GM08714 (cell line): ENCODE results near the gene ASTL.

Experiments used
- H3K4me3 ChIP-seq: fragments of 200-500 bp; sonication (Bioruptor generic); 2 replicates; pipeline ENCODE4 v1.5.1; 2014; ENCODE audit warnings: mild to moderate bottlenecking, low read length, inconsistent platforms
- ZNF274 ChIP-seq: IDR thresholded peaks from 2 replicates; pipeline ENCODE4 v1.6.1; 2012; ENCODE audit warnings: mild to moderate bottlenecking, low read depth, low read length

ASTL gene

GRCh38 chr2:96154506-96155380 lies 16.4 kb upstream of the ASTL start:
- no peak overlapping the region for H3K4me3 ChIP-seq
- TF ChIP-seq ZNF274, result no peak

GRCh38 chr2:96153991-96154431 lies 15.7 kb upstream of the ASTL start:
- no peak overlapping the region for H3K4me3 ChIP-seq
- TF ChIP-seq ZNF274, result no peak

DNA sequence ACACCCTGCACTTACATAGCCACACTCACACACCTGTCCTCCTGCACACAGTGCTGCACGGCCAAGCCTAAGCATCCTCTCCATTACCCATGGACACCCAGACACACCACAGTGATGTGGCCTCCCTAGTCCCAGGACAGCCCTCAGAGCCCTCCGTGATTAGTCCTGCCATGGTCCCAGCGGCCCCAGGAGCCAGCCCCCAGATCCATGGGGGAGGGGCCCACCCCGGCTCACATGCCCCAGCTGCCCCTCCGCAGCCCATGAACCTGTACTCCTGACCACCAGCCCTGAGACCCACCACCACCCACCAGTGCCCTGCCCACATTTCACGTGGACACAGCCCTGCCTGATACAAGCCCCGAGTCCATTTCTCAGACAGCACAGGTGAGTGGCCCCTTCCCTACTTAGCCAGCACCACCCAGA lies 15.0 kb upstream of the ASTL start:
- no peak overlapping the region for H3K4me3 ChIP-seq
- TF ChIP-seq ZNF274, result no peak

DNA sequence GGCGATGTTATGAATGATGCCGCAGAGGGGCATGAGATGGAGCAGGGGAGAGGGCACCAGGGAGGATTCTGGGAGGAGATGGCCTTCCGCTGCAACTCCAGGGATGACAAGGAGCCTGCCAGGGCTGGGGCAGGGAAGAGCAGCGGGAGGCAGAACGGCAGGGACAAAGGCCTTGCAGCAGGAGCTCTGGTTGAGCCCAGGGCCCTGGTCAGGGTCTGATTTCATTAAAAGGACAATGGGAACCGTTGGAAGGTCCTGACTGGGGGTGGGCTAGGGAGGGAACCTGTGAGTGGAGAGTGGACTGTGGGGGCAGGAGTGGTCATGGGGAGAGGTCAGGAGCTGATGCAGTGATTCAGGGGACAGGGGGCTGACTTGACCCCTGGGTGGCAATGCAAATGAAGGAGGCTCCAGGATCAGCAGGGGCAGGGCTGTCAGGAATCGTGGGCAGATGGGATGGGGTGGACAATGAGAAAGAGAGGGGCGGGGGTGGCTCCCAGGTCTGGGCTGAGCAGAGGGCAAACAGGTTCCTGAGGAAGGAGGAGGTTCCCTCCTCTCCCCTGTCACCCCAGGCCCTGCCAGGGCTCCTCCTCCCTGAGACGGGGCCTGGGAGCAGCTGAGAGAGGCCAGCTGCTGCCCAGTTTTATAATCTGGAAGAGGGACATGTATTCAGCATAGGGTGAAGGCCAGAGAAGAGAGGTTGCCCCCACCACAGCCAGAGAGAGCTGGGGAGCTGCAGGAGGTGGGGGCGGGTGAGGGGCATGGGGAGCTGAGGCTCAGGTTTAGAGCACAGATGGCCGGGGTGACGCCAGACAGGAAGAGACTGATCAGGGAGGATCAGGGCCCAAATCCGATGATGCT lies 14.2 kb upstream of the ASTL start:
- no peak overlapping the region for H3K4me3 ChIP-seq
- TF ChIP-seq ZNF274, result no peak

DNA sequence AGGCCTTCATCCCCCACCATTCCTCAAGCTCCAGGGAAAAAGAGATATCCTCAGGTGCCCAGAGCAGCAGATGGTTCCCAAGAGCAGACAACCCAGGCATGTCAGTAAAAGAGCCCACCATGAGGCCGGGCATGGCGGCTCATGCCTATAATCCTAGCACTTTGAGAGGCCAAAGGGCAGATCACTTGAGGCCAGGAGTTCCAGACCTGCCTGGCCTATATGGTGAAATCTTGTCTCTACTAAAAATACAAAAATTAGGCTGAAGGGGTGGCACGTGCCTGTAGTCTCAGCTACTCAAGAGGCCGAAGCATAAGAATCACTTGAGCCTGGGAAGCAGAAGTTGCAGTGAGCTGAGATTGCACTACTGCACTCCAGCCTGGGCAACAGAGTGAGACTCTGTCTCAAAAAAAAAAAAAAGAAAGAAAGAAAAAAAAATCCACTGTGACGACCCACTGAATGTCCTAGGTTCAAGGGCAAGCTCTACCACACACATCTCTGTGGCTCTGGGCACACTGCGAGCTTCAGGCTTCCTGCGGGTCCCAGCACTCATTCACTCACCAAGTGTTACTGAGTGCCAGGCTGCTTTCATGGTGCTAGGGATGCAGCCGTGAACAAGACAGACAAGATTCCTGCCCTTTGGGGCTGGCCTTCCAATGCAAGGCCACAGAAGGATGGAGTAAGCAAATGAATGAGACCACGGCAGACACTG lies 13.4 kb upstream of the ASTL start:
- no peak for TF ChIP-seq ZNF274
- no peak overlapping the region for H3K4me3 ChIP-seq

DNA sequence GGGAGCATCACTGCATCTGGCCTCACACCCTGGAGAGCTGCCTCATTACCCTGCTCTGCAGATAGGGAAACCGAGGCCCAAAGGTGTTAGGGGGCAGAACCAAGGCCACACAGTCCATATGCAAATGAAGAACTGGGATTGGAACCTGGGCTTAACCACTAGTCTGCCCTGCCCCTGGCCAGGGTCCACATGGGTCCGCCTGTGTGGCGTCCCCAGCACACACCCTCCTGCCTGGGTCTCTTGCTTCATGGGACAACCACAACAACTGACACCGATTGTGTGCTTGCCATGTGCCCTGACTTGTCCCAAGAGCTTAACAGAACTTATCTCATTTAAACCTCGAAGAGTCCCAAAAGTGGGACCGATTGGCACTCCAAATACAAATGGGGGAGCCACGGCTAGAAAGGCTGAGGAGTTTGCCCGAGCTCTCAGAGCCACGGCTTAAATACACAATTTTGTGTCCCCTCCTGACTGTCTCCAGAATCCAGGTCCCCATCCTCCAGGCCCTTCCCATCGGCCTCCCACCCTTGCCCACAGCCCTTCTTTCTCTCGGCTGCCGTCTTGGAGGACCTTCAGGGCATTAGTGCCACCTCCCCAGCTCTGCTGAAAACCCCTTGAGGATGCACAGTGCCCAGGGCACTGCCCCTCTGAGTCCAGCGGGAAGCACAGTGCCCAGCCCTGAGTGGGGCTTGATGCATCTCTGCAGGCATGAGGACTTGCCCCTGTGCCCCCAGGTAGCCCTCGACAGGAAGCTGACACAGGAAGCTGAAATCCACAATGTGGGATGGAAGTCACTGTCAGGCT lies 12.7 kb upstream of the ASTL start:
- no peak overlapping the region for H3K4me3 ChIP-seq
- no peak for TF ChIP-seq ZNF274

DNA sequence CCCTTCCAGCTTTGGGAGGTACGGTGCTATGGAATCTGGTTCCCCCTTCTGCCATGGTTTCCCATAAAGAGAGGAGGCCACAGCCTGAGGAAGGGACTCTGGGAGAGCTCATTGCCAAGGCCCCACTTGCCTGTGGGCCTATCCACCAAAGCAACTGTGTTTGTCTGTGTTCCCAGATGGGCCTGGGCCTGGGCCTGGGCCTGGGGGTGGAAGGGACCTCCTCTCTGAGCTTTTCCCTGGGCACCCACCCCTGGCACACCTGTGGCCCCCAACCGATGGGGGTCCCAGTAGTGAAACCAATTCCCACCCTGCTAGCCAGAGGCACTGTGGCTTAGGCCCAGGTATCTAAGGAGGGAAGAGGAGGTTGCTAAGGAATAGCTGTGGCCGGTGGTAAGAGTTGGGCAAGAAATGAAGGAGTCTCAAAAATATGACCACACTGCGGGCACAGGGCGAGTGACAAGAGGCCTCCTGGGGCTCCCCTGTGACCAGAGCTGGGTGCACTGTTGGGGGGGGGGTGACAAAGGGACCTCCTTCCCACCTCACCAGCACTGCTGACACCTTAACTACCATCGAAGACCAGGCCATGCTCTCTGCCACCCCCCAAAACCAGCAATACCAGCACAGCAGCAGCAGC lies 11.8 kb upstream of the ASTL start:
- H3K4me3 ChIP-seq, result no peak overlapping the region
- TF ChIP-seq ZNF274, result no peak

DNA sequence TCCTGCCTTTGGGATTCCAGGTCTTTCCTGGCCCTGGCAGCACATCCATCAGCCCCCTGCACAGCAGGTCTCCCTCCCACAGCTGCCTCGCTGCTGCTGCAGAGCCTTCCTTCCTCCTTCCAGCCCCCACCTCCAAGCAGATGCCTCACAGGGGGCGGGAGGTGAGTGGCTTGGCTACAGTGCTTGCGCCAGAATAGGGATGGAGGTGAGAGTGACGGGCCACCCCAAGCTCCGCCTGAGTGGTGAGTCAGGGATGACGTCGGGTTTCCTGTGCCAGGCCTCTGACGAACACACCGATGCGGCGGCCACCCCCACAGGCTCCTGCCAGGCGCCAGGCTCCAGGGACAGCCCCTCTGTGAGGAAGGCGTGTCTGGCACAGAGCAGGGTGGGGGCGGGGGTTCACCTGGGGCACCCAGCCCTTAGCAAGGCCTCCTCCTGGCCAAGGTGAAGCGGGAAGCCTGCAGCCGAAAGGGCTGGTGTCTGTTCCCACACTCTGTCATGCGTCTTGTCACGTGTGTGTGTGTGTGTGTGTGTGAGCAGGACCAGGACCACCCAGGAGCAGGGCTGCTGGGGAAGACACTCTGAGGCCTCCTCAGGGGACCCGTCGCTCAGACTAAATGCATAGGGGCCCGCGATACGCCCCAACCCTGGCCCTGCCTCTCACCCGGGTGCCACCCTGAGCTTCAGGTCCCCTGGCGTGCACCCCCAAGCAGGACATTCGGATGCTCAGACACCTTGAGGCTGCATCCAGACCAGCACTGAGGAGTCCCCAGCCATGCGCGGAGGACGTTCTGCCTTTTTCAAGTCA lies 10.3 kb upstream of the ASTL start:
- no peak for TF ChIP-seq ZNF274
- no peak overlapping the region for H3K4me3 ChIP-seq

DNA sequence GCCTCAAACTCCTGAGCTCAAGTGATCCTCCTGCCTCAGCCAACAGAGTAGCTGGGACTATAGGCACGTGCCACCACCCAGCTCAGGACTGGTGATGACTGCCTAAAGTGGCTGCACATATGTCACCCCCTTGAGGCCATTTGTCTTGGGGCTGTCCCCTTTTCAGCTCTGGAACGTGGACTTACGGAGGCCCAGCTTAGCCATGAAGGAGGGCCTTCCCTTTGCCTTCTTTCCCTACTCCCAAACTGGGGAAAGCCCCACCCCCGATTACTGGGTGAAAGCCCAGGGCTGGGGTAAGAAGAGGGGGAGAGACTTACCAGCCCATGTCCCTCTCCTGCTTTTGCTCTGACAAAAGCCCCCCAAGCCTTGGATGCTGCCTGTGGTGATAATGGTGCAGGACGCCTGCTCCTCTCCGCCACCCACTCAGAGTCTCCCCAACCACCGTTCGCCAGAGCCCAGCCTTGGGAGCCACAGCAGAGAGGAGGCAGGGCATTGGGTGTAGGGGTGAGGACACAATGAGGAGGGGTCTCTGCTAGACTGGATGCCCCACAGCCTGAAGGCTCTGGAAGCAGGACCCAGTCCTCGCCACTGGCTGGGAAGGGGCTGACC lies 9.4 kb upstream of the ASTL start:
- no peak overlapping the region for H3K4me3 ChIP-seq

GRCh38 chr2:96146881-96147592 lies 8.7 kb upstream of the ASTL start:
- H3K4me3 ChIP-seq, result no peak overlapping the region; the same call in 1 of the 2 replicates
- TF ChIP-seq ZNF274, result no peak

More for the DNA sequence above, 9.4 kb upstream of the ASTL start:
- no peak for TF ChIP-seq ZNF274

DNA sequence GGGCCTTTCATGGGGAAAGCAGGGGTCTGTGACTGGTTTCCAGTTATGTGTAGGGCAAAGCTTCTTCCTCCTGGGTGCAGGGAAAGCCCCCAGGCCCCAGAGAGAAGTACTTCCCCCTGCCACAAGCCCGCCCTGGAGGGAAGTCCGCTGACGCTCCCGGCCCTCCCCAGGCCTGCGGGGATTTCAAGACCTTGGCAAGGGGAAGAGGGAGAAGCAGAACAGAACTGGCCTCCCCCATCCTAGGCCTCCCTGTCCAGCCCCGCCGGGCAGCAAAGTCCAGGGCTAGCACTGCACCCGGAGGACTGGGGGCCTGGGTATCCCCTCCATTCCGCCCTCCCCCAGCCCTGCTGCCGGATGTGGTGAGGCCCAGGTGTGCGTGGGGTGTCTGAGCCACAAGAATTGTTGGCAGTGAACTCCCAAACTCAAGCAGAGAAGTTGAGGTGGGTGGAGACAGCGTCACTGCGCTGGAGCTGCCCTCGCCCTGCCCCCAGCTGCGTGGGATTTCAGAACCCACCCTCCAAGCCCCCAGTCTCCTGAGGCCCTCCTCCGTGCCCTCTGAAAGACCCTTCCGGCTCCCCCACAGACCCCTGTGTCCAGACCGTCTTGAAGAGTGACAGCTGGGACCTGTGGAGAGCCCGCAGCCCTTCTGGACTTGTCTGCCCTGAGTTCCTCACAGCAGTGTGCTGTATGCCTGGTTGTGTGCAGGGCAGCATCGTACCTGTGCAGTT lies 8.0 kb upstream of the ASTL start:
- no peak for TF ChIP-seq ZNF274
- peak overlapping the region; percentile 33; the same call in 1 of the 2 replicates for H3K4me3 ChIP-seq

DNA sequence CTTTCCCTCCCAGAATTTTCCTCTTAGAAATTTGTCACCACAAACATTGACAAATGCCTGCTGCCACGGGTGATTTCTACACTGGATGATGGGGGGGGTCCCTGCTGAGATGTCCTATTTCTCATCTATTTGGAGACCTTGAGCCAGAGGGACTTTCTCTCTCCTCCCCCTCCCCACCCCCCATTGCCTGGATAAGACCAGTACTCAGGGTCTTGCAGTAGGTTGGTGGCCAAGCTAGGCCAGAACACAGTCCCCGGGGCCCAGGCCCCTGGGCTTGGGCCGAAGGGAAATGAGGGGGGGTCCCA lies 7.5 kb upstream of the ASTL start:
- TF ChIP-seq ZNF274, result no peak
- H3K4me3 ChIP-seq, result peak overlapping the region; percentile 33; the same call in 1 of the 2 replicates
